IMR-90 (cell line): ENCODE measurements around the gene SP140L.

ENCODE experiments used
- BHLHE40 ChIP-seq: fragments of 150-350 bp; IDR thresholded peaks from 2 replicates; pipeline ENCODE4 v1.6.1; 2016; ENCODE audit warnings: mild to moderate bottlenecking, low read depth, low read length
- CEBPB ChIP-seq: IDR thresholded peaks from 2 replicates; pipeline ENCODE4 v1.6.1; 2012; ENCODE audit warnings: low read depth, low read length, improper control_type of control experiment
- CTCF ChIP-seq: conservative IDR thresholded peaks from 2 replicates; pipeline ENCODE4 v1.5.1; 2012; ENCODE audit warnings: mild to moderate bottlenecking, low read depth, low read length, improper control_type of control experiment
- FOS ChIP-seq: fragments of 150-350 bp; IDR thresholded peaks from 2 replicates; pipeline ENCODE4 v1.6.1; 2016; ENCODE audit warnings: low read depth, low read length
- MAZ ChIP-seq: IDR thresholded peaks from 2 replicates; pipeline ENCODE4 v1.6.1; 2012; ENCODE audit warnings: low read depth, mild to moderate bottlenecking, low read length, improper control_type of control experiment, moderate library complexity, borderline replicate concordance
- MXI1 ChIP-seq: IDR thresholded peaks from 2 replicates; pipeline ENCODE4 v1.6.1; 2012; ENCODE audit warnings: low read depth, mild to moderate bottlenecking, low read length, moderate library complexity, borderline replicate concordance
- POLR2A ChIP-seq: IDR thresholded peaks from 2 replicates; pipeline ENCODE4 v1.6.1; 2012; ENCODE audit warnings: mild to moderate bottlenecking, low read depth, low read length
- RAD21 ChIP-seq: IDR thresholded peaks from 2 replicates; pipeline ENCODE4 v1.6.1; 2012; ENCODE audit warnings: low read length, improper control_type of control experiment
- RCOR1 ChIP-seq: IDR thresholded peaks from 2 replicates; pipeline ENCODE4 v1.6.1; 2012; ENCODE audit warnings: mild to moderate bottlenecking, low read length, improper control_type of control experiment; ENCODE audit not compliant: insufficient replicate concordance
- RFX5 ChIP-seq: IDR thresholded peaks from 2 replicates; pipeline ENCODE4 v1.8.0; 2012; ENCODE audit warnings: low read depth, mild to moderate bottlenecking, low read length, moderate library complexity
- SMC3 ChIP-seq: fragments of 150-350 bp; IDR thresholded peaks from 2 replicates; pipeline ENCODE4 v1.6.1; 2016; ENCODE audit warnings: low read depth, mild to moderate bottlenecking, antibody characterized with exemption, low read length, moderate library complexity
- TF ChIP-seq, protein P1 (sequence below): fragments of 150-350 bp; IDR thresholded peaks from 2 replicates; pipeline ENCODE4 v1.6.1; 2017; ENCODE audit warnings: mild to moderate bottlenecking, antibody characterized with exemption, low read length, low read depth

- TF ChIP-seq FOS = no peak
- no peak for TF ChIP-seq RCOR1
- no peak for TF ChIP-seq CTCF
- TF ChIP-seq CEBPB = no peak
- TF ChIP-seq BHLHE40 = no peak
- TF ChIP-seq SMC3 = no peak
- TF ChIP-seq RAD21 = no peak
- TF ChIP-seq POLR2A = no peak
- TF ChIP-seq MAZ = no peak
- TF ChIP-seq RFX5 = no peak
- TF ChIP-seq, protein P1, sequence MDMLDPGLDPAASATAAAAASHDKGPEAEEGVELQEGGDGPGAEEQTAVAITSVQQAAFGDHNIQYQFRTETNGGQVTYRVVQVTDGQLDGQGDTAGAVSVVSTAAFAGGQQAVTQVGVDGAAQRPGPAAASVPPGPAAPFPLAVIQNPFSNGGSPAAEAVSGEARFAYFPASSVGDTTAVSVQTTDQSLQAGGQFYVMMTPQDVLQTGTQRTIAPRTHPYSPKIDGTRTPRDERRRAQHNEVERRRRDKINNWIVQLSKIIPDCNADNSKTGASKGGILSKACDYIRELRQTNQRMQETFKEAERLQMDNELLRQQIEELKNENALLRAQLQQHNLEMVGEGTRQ = no peak
- no peak for TF ChIP-seq MXI1
These were observed 120.8 kb downstream of the SP140L start for GRCh38 chr2:230447455-230448451.
